GM19397 (cell line): ENCODE measurements around the gene CXCL5.
"Not testable (repeated sequence)": the region's sequence is repeated elsewhere in the genome, so short reads cannot be mapped to it uniquely, and the experiment has no call there.

Source experiments
- ATAC-seq: cut with Tn5 transposase; IDR thresholded peaks from one replicate; pipeline ENCODE4 v1.9.1; 2021; ENCODE audit warnings: mild to moderate bottlenecking, moderate library complexity; ENCODE audit not compliant: unreplicated experiment

The CXCL5 gene

DNA sequence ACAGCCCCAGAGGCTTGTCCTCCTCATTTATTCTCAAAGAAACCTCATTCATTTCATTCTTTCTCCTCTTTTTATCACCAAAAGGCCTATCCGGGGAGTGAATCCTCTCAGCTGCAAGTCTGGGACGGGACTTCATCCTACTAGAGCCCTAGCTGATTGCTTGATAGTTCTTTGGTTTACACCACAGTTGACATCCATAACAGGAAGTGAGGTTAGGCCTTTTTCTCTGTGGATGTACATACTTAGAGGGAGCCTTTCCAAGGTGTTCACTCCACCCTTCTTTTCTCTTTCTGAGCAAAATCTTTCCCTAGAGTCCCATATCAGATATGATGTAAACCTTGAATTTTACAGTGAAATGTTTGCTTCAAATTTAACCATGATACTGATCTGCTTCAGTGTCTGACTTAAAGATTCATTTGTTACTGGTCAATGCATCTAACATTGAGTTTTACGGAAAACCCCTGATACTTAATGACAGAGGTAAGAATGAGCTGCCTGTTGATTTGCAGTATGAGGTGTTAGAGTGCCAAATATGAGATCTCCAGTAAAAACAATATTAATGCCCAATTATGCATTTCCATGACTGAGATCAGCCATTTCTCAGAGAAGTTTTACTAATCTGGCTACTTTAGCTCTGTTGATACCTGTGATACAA, 16.8 kb upstream of the CXCL5 start:
- no peak for ATAC-seq

DNA sequence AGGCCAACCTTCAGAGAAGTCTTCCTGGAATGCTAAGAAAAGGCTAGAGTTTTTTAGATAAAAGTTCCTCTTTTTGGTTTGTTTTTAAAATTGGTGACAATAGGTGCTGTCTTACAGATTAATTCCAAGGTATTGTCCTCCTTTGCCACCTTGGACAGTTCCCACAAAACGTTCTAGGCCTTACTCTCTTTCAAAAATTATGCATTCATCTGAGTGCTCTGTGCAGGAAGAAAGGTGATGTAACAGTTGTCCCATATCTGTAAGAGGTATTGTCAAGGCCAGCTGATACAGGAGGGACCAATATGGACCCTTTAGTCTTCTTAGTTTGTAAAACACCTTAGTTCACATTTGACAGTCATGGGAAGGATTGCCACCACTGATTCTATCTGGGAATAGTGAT, 15.9 kb upstream of the CXCL5 start:
- ATAC-seq = no peak

DNA sequence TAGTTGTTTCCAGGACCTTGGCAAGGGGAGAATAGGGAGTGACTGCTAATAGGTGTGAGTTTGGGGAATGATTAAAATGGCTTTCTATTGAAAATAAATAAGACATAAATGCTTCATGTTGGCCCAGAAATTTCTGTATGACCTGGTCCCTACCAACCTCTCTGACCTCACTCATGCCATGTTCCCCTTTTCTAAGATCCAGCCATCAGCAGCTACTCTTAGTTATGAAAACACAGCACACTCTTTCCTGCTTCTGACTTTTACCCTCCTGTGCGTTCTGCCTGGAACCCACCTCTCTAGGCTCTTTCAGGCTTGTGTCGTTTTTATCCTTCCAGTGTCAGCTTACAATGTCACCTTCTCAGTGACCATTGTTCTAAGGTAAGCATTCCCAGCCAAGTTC, 14.8 kb upstream of the CXCL5 start:
- ATAC-seq = no peak

DNA sequence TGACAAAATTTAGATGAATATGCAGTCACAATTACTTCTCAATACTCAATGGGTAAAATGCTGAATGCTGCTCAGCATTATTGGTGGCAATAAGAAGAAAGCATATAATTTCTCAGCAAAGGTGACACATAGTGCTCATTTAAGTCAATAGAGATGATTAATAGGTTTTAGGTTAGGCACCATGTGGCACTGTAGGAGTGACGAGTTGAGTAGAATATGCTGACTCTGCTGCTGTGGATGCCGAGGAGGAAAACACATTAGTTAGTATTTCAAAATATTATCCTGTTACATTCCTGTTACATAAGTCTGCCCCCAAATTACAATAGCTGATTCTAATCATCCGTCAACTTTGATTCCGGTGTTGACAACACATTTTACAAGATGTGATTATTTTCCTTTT, 13.7 kb upstream of the CXCL5 start:
- ATAC-seq = no peak

DNA sequence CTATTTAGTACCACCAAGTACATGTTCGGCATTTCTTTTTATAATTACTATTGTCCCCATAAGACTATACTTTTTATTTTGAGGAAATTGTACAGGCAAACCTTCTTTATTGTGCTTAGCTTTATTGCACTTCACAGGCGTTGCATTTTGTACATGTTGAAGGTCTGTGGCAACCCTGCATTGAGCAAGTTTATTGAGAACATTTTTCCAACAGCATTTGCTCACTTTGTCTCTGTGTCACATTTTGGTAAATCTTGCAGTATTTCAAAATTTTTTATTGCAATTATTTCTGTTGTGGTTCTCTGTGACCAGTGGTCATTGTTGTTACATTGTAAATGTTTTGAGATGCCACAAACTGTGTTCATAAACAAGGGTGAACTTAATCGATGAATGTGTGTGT, 10.8 kb upstream of the CXCL5 start:
- ATAC-seq = no peak

DNA sequence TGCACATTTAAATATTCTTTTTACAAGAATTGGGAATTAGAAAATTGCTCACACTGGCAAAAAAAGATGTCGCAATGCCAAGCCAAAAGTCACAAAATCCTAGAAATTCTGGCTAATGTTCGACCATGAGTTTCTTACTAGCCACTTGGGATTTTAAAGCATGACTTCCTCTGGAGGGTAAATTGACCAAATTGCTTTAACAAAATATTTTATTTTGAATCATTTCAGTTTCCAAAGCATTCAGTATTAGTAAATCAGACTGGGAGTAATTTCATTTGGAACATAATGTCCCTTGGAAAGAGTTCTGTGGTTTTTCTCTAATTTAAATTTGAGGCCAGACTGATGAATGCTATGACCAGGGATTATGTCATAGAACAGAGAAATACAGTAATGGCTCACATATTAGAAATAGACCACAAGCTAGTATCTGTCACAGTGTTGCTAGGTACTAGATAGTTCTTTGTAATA, 7.6 kb upstream of the CXCL5 start:
- ATAC-seq = no peak

DNA sequence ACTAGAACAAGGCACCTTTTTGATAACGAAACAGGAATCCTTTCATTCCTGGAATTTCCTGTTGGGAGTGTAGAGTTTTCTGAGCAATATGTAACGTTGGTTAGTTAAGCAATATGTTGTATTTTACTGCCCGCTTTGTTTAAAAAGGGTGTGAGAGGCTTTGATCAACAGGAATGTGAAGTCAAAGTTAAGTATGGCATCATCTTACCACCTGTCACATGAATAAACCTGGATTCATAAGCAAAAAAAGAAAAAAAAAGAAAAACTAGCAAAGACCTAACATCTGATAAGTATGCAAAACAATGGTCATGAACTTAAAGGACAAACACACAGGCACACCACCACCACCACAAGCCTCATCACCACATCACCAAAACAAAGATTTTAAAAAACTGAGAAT, 7.1 kb upstream of the CXCL5 start:
- ATAC-seq = no peak

DNA sequence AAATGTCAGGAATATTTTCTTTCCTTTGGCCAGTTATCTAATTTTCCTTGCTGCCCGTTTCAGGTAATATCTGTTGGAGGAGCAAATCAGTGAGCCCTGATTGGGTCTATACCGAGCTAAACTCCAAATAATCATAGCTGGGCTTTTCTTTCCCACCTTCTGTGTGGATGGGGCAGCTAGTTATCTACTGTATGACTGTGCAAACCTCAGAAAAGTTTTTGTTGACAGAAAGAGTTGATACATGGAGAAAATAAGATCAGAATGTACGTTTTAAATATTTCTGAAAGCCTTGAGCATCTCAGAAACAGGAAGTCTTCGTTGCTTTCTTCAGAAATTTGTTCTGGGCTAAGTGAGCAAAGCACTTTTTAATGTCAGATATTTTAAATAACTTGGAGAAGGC, 6.2 kb upstream of the CXCL5 start:
- ATAC-seq = no peak

DNA sequence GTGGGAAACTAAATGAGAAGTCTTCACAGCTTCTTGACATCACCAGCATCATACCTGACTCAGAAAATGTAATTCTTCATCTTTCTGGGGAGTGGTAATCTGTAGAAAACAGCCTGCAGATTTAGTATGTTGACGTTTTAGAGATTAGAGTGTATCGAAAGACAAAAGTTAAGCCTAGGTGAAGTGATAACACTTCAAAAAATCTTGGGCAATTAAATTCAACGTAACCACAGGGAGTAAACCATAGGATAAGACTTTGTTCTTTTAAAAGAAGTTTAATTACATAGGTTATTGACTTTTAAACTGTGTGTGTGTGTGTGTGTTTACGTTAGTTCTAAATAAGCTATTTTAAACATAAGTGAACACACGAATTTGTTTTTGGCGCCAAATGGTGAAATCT, 1.8 kb upstream of the CXCL5 start:
- ATAC-seq = no peak

DNA sequence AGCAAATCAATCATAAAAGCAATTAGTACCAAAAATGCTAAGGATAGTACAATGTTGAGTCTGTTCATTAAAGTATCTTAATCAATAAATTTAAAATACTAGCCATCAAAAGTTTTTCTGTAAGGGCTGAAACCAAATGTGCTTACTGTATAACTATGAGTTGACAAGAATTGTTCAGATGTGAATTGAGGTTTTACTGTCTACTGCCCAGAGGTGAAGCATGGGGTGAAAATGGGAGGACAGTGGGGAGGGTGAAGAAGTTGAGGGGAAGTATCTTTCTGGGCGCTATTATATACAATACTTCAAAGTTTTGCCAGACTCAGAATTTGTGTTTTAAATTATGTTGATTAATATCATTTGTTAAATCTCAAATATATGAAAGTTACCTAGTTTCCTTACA, 6.4 kb downstream of the CXCL5 start:
- no peak for ATAC-seq

DNA sequence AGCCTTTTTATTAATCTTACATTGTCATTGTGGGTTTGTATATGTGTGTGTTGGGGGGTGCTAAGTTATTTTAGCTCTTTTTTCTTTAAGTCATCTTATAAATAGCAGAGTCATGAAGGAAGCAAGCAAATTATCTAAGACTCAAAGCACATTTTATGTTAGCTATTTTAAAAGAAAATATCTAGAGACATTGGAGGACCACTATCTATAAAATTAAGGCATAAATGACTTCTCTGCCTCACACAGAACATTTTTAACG, 6.8 kb downstream of the CXCL5 start:
- no peak for ATAC-seq

DNA sequence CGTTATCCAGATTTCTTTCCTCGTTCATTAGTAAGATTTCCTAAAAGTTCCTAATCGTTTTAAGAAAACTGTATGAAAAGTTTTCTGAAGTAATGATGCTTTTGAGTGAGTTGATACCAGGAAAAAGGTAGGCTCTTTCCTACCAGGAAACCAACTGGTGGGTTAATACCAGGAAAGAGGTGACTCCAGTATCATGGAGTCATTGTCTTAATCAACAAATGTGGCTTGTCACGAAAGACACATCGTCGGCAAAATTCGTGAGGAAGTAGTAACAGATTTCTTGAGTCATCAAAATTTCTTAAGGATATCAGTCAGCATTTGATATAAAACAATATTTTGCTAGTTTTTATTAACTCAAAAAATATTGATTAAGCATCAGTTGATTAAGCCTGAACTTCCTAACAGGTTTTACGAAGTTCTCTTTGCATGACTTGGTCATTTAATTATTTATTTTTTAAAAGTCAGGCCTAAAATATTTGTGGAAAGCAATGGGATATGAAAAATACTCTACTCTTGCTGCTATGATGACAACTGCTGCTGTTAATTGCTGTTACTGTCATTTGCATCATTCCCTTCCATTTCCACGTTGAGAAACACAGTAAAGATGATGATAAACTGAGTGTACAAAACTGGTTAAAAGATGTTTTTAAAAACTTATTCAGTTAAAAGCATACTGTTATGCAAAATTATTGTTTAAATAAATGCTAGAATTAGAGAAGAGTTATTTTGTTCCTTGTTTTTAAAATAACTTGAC, 7.3 kb downstream of the CXCL5 start:
- no peak for ATAC-seq

DNA sequence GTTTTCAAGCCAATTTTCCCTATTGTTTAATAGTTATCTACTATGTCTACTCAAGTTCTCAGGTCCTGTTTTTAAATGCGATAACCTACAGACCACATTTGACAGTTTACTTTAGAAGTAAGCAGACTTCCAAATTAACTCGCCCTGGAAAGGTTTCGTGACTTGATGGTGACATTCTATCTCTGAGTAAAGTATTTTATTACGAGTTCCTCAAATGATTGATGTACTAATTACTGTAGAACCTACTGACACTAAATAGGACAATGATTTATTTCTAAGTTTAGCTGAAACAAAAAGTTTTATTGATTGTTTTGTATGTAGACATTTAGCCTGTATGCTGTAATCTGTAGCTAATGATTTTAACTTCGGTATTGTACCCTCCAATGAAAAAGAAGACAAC, 8.5 kb downstream of the CXCL5 start:
- ATAC-seq = no peak

DNA sequence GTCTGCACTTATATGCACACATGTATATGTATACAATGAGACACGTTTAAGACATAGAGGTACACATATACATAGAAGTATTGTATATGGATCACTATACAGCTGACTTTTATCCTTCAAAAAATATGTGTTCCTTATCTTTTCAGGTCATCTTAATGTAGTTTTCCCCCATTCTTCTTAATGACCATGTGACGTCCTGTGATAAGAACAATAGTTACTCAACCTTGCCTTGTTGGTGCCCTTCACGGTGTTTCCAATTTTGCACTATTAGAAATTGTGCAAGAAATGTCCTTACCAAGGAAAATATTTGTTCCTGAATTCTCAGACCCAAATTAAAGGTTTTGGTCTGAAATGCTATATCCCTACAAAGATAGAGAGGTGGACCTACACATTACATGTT, 9.4 kb downstream of the CXCL5 start:
- no peak for ATAC-seq

DNA sequence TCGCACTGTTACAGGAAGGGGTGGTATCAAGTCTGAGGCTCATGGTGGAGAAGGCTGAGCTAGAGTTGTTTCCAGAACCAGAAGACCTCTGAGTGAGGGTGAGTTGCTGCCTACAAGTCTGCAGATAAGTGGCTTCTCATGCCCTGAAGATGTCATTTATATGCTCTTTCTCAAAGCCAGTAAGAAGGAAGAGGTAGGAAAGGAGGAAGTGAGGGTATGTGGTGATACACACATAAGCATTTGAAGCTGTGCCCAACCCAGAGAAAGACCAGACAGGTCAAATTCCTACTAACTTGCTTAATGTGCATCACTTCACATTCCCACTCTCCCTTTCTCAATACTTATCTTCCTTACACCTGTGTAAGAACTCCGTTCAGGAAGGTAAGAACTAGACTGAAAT, 10.4 kb downstream of the CXCL5 start, which contains the start of gene PPBP:
Gene PPBP (minus strand): TSS at position 130 of the 400 bp plus-strand sequence. CDS start 87 bp downstream, at position 43.
- no peak for ATAC-seq

DNA sequence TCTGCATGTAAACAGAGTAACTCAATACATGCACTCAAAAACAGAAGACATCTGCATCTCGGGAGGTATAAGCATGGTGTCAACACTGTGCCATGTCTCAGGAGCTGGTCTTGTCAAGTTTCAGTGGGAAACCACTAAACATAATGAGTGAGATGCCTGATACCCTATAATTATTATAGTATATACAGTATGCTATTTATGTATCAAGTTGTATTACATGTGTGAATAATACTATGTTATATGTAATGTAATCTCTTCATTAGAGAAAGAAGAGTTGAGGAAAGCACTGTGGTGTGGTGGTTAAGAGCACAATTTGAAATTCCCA, 13.0 kb downstream of the CXCL5 start:
- no peak for ATAC-seq

DNA sequence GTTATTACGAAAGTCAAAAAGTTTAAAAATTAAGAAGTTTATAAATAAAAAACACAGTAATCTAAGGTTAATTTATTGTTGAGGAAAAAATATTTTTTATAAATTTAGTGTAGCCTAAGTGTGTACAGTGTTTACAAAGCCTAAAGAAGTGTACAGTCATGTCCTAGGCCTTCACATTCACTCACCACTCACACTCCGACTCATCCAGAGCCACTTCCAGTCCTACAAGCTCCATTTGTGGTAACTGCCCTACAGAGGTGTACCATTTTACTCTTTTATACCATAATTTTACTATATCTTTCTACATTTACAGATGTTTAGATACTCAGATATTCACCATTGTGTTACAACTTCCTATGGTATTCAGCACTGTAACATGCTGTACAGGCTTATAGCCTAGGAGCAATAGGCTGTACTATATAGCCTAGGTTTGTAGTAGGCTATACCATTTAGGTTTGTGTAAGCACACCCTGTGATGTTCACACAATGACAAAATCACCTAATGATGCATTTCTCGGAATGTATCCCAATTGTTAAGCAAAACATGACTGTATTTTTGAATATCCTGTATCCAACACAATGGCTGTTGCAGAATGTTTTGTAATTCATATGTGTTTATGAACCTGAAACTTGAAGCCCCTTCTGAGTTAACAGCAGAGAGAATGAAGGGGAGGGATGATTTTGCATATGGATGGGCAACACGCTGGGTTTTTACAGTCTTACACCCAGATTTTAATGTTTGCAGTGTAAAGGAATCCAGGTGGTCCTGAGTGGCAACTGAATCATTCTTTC, 13.5 kb downstream of the CXCL5 start:
- ATAC-seq = no peak

DNA sequence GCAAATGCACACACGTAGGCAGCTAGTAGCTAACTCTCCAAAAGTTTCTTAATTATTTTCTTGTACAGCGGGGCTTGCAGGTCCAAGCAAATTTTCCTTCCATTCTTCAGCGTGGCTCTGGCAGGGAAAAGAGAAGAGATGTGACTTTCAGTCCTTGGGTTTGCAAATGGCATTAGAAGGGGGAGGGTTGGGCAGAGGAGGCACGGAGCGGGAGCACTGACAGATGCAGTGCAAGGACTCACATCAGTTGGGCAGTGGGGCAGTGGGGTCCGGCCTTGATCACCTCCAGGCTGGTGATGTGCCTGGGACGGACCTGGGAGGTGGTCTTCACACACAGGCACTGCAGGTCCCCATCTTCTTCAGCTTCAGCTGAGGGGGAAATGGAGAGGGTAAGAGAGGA, 17.3 kb downstream of the CXCL5 start:
- not testable (repeated sequence) for ATAC-seq

DNA sequence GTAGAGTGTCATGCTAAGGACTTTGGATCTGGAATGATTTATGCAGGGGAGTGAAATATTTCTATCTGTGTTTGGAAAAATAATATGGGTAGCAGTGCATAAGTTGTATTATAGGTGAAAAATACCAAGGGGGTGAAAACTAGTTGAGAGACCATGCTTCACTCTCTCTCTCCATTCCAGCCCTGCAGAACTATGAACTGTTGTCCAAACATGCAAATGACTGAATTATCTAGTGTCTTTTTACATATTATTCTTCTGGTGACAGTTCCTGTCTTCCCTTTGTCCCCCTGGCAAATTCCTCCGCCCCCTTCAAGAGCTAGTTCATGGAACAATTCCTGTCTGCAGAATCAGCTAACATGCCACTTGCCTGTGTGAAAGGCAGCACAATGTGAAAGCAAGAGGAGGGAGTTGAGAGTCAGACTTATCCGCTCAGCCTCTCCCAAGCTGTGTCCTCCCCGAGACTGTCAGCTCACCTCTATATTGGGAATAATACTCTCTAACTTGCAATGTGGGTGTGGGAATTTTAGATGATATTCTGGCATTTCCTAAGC, 19.0 kb downstream of the CXCL5 start:
- ATAC-seq = no peak

DNA sequence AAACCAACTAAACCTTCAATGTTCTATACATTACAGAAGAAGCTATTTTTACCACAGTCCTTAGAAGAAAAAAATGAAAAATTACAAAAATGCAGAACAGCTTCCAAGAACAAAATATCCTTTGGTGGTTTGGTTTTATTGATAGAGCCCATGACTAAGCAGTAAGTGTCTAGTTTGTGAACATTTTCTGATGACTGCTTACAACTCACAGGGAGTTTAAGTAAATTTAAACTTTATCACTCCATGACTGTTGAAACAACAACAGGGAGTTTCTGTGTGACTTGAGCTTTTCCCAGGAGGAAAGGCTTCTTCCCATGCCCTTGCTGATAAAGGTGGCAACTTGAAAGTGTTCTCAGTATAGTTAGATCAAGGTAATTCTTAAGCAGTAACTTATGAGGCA, 19.6 kb downstream of the CXCL5 start:
- ATAC-seq = no peak

DNA sequence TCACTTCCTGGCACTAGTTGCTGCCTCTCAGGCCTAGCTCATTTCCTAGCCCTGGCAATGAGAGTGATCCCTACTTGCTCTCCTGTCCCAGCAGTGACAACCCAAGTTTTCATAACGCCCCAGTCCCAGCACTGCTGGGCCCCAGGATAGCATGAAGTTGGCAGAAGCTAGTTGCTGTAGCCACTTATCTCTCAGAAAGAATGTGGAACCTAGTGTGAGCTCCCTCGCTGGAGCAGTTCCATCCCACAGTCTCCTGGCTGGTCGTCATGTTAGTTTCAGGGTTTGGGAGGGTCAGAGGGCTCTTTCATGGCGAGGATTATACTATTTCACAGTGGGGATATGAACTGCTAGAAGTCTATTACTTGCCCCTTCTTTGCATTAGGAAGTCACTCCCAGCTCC, 21.8 kb downstream of the CXCL5 start:
- no peak for ATAC-seq

DNA sequence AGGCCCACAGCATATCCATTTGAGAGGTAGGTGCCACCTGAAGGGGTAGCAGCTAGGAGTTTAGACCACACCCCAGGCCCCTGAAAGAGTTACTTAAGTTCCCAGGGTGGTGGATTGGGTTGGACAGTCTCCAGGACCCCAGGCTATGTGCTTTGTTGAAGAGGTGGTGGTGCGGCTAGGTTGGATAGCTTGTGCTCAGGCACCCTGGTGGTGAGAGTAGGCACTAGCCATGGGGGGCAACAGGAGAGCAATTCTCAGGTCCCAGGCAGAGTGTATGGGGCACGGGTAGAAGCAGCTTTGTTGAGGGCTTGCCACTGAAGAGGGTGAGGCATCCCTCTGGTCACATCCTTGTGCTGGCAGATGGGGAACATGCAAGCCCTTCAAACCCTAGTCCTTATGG, 22.3 kb downstream of the CXCL5 start:
- no peak for ATAC-seq
